SK-N-MC (cell line): ENCODE measurements around the gene PLPPR3.

Experiments
- EZH2 ChIP-seq: fragments of 200-600 bp; sonication (generic); IDR thresholded peaks from one replicate; pipeline ENCODE4 v1.6.1; 2017; ENCODE audit warnings: antibody characterized with exemption
- FOXP2 ChIP-seq: optimal IDR thresholded peaks from 2 replicates; pipeline ENCODE3; 2011; ENCODE audit warnings: mild to moderate bottlenecking, moderate library complexity; ENCODE audit not compliant: insufficient read depth; ENCODE audit errors: extremely low read length, control extremely low read depth
- POLR2AphosphoS5 ChIP-seq: IDR thresholded peaks from 2 replicates; pipeline ENCODE4 v1.6.1; 2012; ENCODE audit warnings: mild to moderate bottlenecking, low read depth, low read length, borderline replicate concordance

- TF ChIP-seq FOXP2 (no peak), EZH2 (no peak), POLR2AphosphoS5 (no peak)
Measured at GRCh38 chr19:867301-867793, 45.6 kb upstream of the PLPPR3 start.
